Esophagus squamous epithelium (tissue), 4 donors: Measurements from ENCODE around the gene GJB3.

Source experiments
- POLR2A ChIP-seq, 4 donors: fragments of 450-650 bp; IDR thresholded peaks; one replicate each; pipeline ENCODE4 v1.6.1; 2017; ENCODE audit warnings: antibody characterized with exemption in 4 of 4, mild to moderate bottlenecking in 4 of 4, moderate library complexity in 3 of 4
- TF ChIP-seq, protein P1 (sequence below), 6 experiments: fragments of 450-650 bp in 4 of 6; fragments of 200-600 bp in 2 of 6; sonication (generic) in 2 of 6; IDR thresholded peaks; one replicate each; pipeline ENCODE4 v1.5.1; 2016 to 2019; ENCODE audit warnings: antibody characterized with exemption in 6 of 6, mild to moderate bottlenecking in 4 of 6, moderate library complexity in 4 of 6

DNA sequence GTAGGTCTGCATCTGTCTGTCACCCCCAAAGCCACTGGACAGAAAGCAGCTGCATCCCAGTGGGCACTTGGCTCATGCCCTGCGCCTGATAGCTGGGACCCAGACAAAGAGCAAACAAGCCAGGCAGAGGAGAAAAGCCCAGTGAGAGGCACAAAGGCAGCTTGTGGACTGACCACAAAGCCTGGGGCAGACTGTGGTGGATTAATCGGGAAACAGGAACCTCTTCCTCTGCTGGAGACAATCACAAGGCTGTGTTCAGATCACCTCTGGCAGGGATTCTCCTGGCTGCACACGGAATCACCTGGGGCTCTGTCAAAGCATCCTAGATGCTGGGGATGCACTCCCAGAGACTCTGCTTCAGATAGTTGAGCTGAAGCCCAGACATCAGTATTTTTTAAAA is 41.4 kb upstream of the GJB3 start:
- TF ChIP-seq POLR2A (IDR thresholded peaks at IDR 0.05) = no peak
- TF ChIP-seq, protein P1, sequence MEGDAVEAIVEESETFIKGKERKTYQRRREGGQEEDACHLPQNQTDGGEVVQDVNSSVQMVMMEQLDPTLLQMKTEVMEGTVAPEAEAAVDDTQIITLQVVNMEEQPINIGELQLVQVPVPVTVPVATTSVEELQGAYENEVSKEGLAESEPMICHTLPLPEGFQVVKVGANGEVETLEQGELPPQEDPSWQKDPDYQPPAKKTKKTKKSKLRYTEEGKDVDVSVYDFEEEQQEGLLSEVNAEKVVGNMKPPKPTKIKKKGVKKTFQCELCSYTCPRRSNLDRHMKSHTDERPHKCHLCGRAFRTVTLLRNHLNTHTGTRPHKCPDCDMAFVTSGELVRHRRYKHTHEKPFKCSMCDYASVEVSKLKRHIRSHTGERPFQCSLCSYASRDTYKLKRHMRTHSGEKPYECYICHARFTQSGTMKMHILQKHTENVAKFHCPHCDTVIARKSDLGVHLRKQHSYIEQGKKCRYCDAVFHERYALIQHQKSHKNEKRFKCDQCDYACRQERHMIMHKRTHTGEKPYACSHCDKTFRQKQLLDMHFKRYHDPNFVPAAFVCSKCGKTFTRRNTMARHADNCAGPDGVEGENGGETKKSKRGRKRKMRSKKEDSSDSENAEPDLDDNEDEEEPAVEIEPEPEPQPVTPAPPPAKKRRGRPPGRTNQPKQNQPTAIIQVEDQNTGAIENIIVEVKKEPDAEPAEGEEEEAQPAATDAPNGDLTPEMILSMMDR (IDR thresholded peaks at IDR 0.05) = no peak
